Lung (tissue), 12 donors: Measurements from ENCODE around the gene ARHGAP10. TPM values are rescaled to one million over a fixed set of nuclear protein-coding genes. Genes with fewer than 3 reads are reported as not detected.
"Not testable (repeated sequence)": the region's sequence is repeated elsewhere in the genome, so short reads cannot be mapped to it uniquely, and the experiment has no call there.

Source experiments
- ATAC-seq: fragments of 200-7000 bp; cut with Tn5 transposase; one replicate; pipeline ENCODE4 v1.9.1; 2020; ENCODE audit warnings: moderate number of reproducible peaks; ENCODE audit not compliant: insufficient read depth, low FRiP score
- DNase-seq, 3 donors: peaks; one replicate each; pipeline ENCODE4 v3.0.0-alpha.2; 2013 to 2017
- H3K27ac ChIP-seq, 2 donors: one replicate each; pipeline ENCODE4 v1.5.1; 2013; ENCODE audit warnings: mild to moderate bottlenecking in 2 of 2, moderate library complexity in 2 of 2, control low read depth in 1 of 2, inconsistent platforms in 1 of 2, low read depth in 1 of 2, low read length in 1 of 2
- H3K27me3 ChIP-seq, 3 donors: one replicate each; pipeline ENCODE4 v1.5.1; 2013; ENCODE audit warnings: low read length in 2 of 3; ENCODE audit not compliant: control insufficient read depth in 3 of 3, insufficient read depth in 3 of 3
- H3K36me3 ChIP-seq, 4 donors: one replicate each; pipeline ENCODE4 v1.5.1; 2013; ENCODE audit warnings: low read length in 4 of 4, mild to moderate bottlenecking in 1 of 4, moderate library complexity in 1 of 4; ENCODE audit not compliant: control insufficient read depth in 4 of 4, insufficient read depth in 4 of 4
- H3K4me1 ChIP-seq, 5 donors: one replicate each; pipeline ENCODE4 v1.5.1; 2013; ENCODE audit warnings: low read length in 5 of 5, mild to moderate bottlenecking in 2 of 5, moderate library complexity in 1 of 5; ENCODE audit not compliant: control insufficient read depth in 5 of 5, insufficient read depth in 5 of 5
- H3K4me3 ChIP-seq: one replicate; pipeline ENCODE4 v1.5.1; 2013; ENCODE audit warnings: mild to moderate bottlenecking, control low read depth, moderate library complexity
- H3K9ac ChIP-seq, 2 donors: one replicate each; pipeline ENCODE4 v1.5.1; 2013; ENCODE audit warnings: low read length in 2 of 2, control low read depth in 1 of 2; ENCODE audit not compliant: insufficient read depth in 1 of 2
- H3K9me3 ChIP-seq, 4 donors: one replicate each; pipeline ENCODE4 v1.5.1; 2013; ENCODE audit warnings: low read length in 3 of 4, mild to moderate bottlenecking in 1 of 4, moderate library complexity in 1 of 4; ENCODE audit not compliant: control insufficient read depth in 4 of 4, insufficient read depth in 3 of 4
- WGBS, 2 donors: extraction: QIAGEN DNeasy Blood & Tissue Kit; methylation state at CpG; one replicate each; pipeline ENCODE4 v1.1.7; 2013; 5-methylcytosine and 5-hydroxymethylcytosine counted together
- polyA plus RNA-seq, 2 donors: library from polyadenylated mRNA; stranded (reverse); fragments of 200-250 nt; gene quantifications; one replicate each; pipeline ENCODE4 v1.2.1, GENCODE V29; 2013
- total RNA-seq, 2 donors: library from RNA; depleted of rRNA in 1 of 2; stranded (reverse); fragments of >200 nt in 1 of 2; gene quantifications; one replicate each; pipeline ENCODE4 v1.2.1, GENCODE V29; 2014 to 2021
- TF ChIP-seq, protein P1 (sequence below): IDR thresholded peaks from 2 replicates; pipeline ENCODE4 v1.5.1; 2012; ENCODE audit warnings: mild to moderate bottlenecking; ENCODE audit errors: control extremely low read depth, extremely low read depth
- donor health status: control.
- donor health status: control.
- donor health status: Bipolar disorder and iron deficiency.
- donor health status: healthy.
- donor health status: DM: yes; HTN: yes; CAD: no.

ARHGAP10 gene
- total and polyA plus RNA-seq, 4 donors = 9.1 to 25.0 (median 17.5) TPM

DNA sequence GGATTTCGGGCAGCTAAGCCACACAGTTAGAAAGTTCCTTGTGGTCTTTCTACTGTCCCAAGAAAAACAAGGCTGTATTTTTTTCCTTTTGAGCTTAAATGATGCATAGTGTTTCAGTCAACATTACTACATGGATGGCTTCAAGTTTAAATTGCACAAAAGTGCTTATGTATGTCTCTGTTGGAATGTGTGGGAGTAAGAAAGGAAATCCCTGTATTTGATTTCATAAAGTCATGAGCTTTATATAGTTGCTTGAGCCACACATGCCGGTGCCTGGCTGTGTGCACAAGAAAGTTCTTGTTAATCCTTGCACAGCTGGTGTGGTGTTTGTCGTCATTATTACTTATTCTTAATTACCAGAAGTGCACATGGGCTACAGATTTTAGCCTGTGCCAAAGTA lies 262.2 kb downstream of the ARHGAP10 start:
- H3K9ac ChIP-seq = no peak overlapping the region
- no peak for ATAC-seq
- H3K9me3 ChIP-seq = no peaks in the 10 kb centered on the region
- H3K27me3 ChIP-seq = no peaks in the 10 kb centered on the region
- TF ChIP-seq, protein P1, sequence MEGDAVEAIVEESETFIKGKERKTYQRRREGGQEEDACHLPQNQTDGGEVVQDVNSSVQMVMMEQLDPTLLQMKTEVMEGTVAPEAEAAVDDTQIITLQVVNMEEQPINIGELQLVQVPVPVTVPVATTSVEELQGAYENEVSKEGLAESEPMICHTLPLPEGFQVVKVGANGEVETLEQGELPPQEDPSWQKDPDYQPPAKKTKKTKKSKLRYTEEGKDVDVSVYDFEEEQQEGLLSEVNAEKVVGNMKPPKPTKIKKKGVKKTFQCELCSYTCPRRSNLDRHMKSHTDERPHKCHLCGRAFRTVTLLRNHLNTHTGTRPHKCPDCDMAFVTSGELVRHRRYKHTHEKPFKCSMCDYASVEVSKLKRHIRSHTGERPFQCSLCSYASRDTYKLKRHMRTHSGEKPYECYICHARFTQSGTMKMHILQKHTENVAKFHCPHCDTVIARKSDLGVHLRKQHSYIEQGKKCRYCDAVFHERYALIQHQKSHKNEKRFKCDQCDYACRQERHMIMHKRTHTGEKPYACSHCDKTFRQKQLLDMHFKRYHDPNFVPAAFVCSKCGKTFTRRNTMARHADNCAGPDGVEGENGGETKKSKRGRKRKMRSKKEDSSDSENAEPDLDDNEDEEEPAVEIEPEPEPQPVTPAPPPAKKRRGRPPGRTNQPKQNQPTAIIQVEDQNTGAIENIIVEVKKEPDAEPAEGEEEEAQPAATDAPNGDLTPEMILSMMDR = no peak
- no peak overlapping the region for H3K27ac ChIP-seq
- H3K36me3 ChIP-seq = peaks cover 0 to 1% (median 0%) of the 10 kb centered on the region in 4 donors
- H3K4me1 ChIP-seq = peaks cover 0 to 17% (median 0%) of the 10 kb centered on the region in 5 donors
- no peak overlapping the region for H3K4me3 ChIP-seq
- DNase-seq = no peak
- WGBS, 2 donors = 85 to 91% methylated on average over 3 of the region's 3 CpGs

- ATAC-seq = no peak
- no peaks in the 10 kb centered on the region for H3K9me3 ChIP-seq
- H3K27me3 ChIP-seq = no peaks in the 10 kb centered on the region
- no peak overlapping the region for H3K4me3 ChIP-seq
- peak in 1 of 3 donors; percentile 14 for DNase-seq
- H3K36me3 ChIP-seq = peaks cover 0 to 1% (median 0%) of the 10 kb centered on the region in 4 donors
- TF ChIP-seq, protein P1 = no peak
- no peak overlapping the region for H3K9ac ChIP-seq
- H3K27ac ChIP-seq = no peak overlapping the region
- WGBS, 2 donors = 93 to 94% methylated on average over 10 of the region's 10 CpGs
- H3K4me1 ChIP-seq = peaks cover 0 to 17% (median 0%) of the 10 kb centered on the region in 5 donors
Observed at GRCh38 chr4:147994491-147995385, 262.9 kb downstream of the ARHGAP10 start.

DNA sequence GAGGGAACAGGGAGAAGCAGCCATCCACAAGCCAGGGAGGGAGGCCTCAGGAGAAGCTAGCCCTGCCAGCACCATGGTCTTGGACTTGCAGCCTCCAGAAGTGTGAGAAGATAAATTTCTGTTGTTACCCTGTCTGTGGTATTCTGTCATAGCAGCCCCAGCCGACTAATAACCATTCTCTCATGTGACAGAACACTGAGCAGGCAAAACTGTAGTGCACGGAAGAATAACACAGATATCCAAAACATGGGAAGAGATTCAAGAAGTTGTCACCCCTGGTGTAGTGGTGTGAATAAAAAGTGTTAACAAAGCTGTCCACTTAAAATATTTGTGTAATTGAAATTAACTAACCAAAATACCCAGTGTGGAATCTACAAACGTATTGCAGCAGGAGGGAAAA lies 265.0 kb downstream of the ARHGAP10 start:
- Histone ChIP-seq H3K27me3 (no peaks in the 10 kb centered on the region), H3K36me3 (no peaks in the 10 kb centered on the region), H3K9me3 (no peaks in the 10 kb centered on the region), H3K4me3 (no peak overlapping the region), H3K4me1 (peaks cover 0 to 11% (median 0%) of the 10 kb centered on the region in 5 donors), H3K27ac (no peak overlapping the region), H3K9ac (no peak overlapping the region)
- TF ChIP-seq, protein P1 = no peak
- 91 to 94% methylated on average over 3 of the region's 3 CpGs for WGBS, 2 donors
- DNase-seq (no peak), ATAC-seq (no peak)

GRCh38 chr4:148000038-148000437 lies 268.1 kb downstream of the ARHGAP10 start:
- not testable (repeated sequence) for H3K27me3 ChIP-seq, H3K9ac ChIP-seq, H3K4me3 ChIP-seq, ATAC-seq, DNase-seq, H3K36me3 ChIP-seq, H3K4me1 ChIP-seq, H3K27ac ChIP-seq, H3K9me3 ChIP-seq
- WGBS, 2 donors = 100% methylated on average over 1 of the region's 1 CpG
